Right cardiac atrium (tissue), 5 donors: ENCODE data around the gene KIF21B. TPM values are rescaled to one million over a fixed set of nuclear protein-coding genes. Genes with fewer than 3 reads are reported as not detected.

Source experiments
- ATAC-seq, 2 donors: fragments of 200-7000 bp; cut with Tn5 transposase; one replicate each; pipeline versions ENCODE4 v1.8.0 to v1.9.1; 2020; ENCODE audit warnings: moderate library complexity in 2 of 2, mild to moderate bottlenecking in 1 of 2
- DNase-seq, 3 donors: peaks; one replicate each; pipeline ENCODE4 v3.0.0-alpha.2; 2020
- H3K27ac ChIP-seq: one replicate; pipeline ENCODE4 v1.5.1; 2013; ENCODE audit warnings: mild to moderate bottlenecking, low read length, control low read depth, moderate library complexity
- H3K27me3 ChIP-seq: one replicate; pipeline ENCODE4 v1.6.1; 2013; ENCODE audit not compliant: control insufficient read depth, insufficient read depth
- H3K4me1 ChIP-seq: one replicate; pipeline ENCODE4 v1.6.1; 2013; ENCODE audit warnings: low read length; ENCODE audit not compliant: control insufficient read depth, insufficient read depth
- H3K4me3 ChIP-seq: one replicate; pipeline ENCODE4 v1.5.1; 2013; ENCODE audit warnings: low read length, control low read depth
- H3K9me3 ChIP-seq: one replicate; pipeline ENCODE4 v1.6.1; 2013; ENCODE audit warnings: low read length; ENCODE audit not compliant: control insufficient read depth
- WGBS: extraction: QIAGEN DNeasy Blood & Tissue Kit; methylation state at CpG from one replicate; pipeline ENCODE4 v1.1.7; 2013; 5-methylcytosine and 5-hydroxymethylcytosine counted together
- intact Hi-C, 4 donors: fragments of 100-400 bp; cut with DNase I; formaldehyde crosslinking; loops; one replicate each; pipeline versions ENCODE4 v1.11.0 to v1.14.0; 2022 to 2023
- polyA plus RNA-seq: library from polyadenylated mRNA; stranded (reverse); fragments of 200-250 nt; gene quantifications from one replicate; pipeline ENCODE4 v1.2.3, GENCODE V29; 2013
- total RNA-seq, 4 donors: library from RNA; stranded (reverse); fragmentation: NEBNext Ultra II Directional; extraction: Animal tissue kit (Norgen Biotek cat#: 25700); gene quantifications; one replicate each; pipeline ENCODE4 v1.2.1, GENCODE V29; 2021
- donor health status: healthy with polysubstance abuse.
- donor health status: DM: no; HTN: yes; CAD: no.
- donor health status: DM: no; HTN: no; CAD: no.
- donor health status: DM: no; HTN: yes; CAD: no; lungs with severe emphysema.
- donor health status: DM: yes; HTN: yes; CAD: no.

The KIF21B gene
- total and polyA plus RNA-seq, 5 donors, result 0.36 to 0.83 (median 0.57) TPM

DNA sequence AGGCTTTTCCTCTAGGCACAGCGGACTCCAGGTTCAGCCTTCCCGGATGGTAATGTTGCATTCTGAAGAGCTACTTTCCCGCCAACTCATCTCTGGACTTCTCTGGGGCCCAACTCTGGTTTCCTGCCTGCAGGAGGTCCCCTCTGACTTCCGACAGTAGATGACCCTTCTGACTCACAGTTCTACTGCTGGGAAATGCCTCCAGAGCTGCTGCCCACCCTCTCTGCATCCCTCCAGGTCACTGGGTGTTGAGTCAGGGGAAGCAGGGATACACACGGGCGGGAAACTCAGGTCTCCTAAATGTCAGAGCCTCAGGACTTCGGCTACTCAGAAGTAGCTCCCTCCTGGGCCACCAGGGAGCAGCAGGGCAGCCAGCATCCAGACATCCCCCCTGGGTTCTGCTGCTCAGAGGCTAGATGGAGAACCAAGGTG, 2.1 kb upstream of the KIF21B start:
- Histone ChIP-seq H3K4me1 (peaks cover 2% of the 10 kb centered on the region), H3K27ac (no peak overlapping the region), H3K9me3 (no peaks in the 10 kb centered on the region), H3K4me3 (no peak overlapping the region), H3K27me3 (no peaks in the 10 kb centered on the region)
- 75% methylated on average over 7 of the region's 7 CpGs for WGBS
- no peak for ATAC-seq
- intact Hi-C loops, result no loop called here
- DNase-seq, result peak in 1 of 3 donors; percentile 46

GRCh38 chr1:201024625-201024998, 1.1 kb upstream of the KIF21B start:
- intact Hi-C loops, result no loop called here
- Histone ChIP-seq H3K27ac (no peak overlapping the region), H3K4me3 (no peak overlapping the region), H3K9me3 (no peaks in the 10 kb centered on the region), H3K4me1 (peaks cover 2% of the 10 kb centered on the region), H3K27me3 (no peaks in the 10 kb centered on the region)
- ATAC-seq (no peak), DNase-seq (no peak)
- WGBS, result 82% methylated on average over 2 of the region's 2 CpGs

DNA sequence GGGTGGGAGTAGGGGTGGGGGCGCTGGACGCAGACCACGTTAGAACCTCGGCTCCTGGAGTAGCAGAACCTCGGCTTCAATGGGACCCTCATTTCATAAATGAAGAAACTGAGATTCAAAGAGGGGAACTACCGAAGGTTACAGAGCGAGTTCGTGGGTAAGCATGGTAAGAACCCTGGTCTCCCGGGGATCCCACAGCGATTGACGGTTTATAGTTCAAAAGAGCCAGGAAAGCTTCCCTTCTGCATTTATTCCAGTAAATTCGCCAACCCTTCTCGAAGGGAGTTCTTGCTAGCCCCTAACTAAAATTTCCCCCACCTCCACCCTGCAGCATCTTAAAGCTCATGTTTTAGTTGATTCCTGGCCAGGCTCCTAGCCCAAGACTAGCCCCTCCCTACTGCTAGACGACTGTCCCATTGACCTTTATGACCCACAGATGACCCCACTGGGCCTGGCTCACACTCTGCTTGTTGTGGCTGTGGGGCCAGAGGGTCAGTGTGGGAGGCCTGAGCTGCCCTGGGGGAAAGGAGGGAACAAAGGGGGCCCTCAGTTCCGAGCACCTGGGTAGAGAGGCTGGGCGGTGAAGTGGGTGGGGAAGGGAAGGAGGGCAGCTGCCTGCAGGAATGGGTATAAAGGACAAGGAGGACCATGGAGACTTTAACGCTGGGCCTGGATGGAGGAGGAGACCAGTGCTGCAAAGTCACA, 558 bp upstream of the KIF21B start:
- ATAC-seq, result no peak
- Histone ChIP-seq H3K4me1 (peaks cover 2% of the 10 kb centered on the region), H3K27ac (no peak overlapping the region)

GRCh38 chr1:201022820-201023516, 546 bp downstream of the KIF21B start:
- no peaks in the 10 kb centered on the region for H3K27me3 ChIP-seq
- peak in 2 of 3 donors; percentile 66 to 68 for DNase-seq
- H3K4me3 ChIP-seq, result peak overlapping the region; percentile 90
- intact Hi-C loops, result no loop called here
- H3K9me3 ChIP-seq, result no peaks in the 10 kb centered on the region
- peak in 1 of 2 donors; percentile 10 for ATAC-seq
- no peak overlapping the region for H3K27ac ChIP-seq
- no peaks in the 10 kb centered on the region for H3K4me1 ChIP-seq
- 6% methylated on average over 56 of the region's 56 CpGs for WGBS

More for the DNA sequence above, 558 bp upstream of the KIF21B start:
- no peaks in the 10 kb centered on the region for H3K27me3 ChIP-seq
- H3K9me3 ChIP-seq, result no peaks in the 10 kb centered on the region
- 48% methylated on average over 17 of the region's 17 CpGs for WGBS
- intact Hi-C loops, result no loop called here
- H3K4me3 ChIP-seq, result peak overlapping the region; percentile 90
- DNase-seq, result peak in 1 of 3 donors; percentile 40

GRCh38 chr1:201022493-201022819, 1.1 kb downstream of the KIF21B start:
- ATAC-seq (no peak), DNase-seq (no peak)
- intact Hi-C loops, result no loop called here
- no peak overlapping the region for H3K27ac ChIP-seq
- 81% methylated on average over 2 of the region's 2 CpGs for WGBS
- H3K4me3 ChIP-seq, result peak overlapping the region; percentile 90
- no peaks in the 10 kb centered on the region for H3K9me3 ChIP-seq
- no peaks in the 10 kb centered on the region for H3K27me3 ChIP-seq
- no peaks in the 10 kb centered on the region for H3K4me1 ChIP-seq

DNA sequence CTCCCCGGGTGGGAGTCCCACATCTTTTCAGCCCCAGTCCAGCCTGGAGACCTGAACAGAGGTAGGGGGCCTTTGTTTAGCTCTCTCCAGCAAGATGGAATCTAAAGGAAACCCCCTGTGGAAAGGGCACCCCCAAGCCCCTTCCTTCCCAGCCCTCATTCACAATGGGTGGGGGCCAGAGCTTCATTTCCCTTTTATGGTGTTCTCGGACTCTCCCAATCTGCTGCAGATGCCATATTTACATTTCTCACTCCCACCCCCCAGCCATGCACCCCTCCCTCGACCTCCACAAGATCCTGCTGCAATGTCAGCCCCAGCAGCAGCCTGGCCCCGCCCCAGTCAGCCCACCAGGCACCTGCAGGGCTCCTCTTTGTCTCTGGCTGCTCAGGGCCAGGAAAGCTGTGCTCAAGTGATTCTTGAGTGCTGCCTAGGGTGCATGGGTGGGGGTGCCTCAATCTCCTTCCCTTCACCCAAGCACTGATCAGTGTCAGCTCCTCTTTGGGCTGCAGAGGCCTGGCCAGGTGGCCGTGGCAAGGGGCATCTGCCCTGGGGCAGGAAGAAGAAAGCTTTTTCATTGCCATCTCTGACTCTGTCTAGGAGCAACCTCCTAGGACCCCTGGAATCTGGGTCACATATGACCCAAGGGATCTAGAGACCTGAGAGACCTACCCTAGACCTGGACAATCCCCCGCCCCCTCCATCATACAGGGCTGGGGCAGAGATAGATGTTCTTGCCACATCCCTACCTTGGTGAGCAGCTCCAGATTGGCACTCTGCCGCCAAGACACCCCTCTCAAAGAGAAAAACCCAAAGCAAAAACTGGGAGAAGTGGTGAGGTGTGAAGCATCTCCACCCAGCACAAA, 1.7 kb downstream of the KIF21B start:
- DNase-seq, result peak in 1 of 3 donors; percentile 57
- 84% methylated on average over 7 of the region's 7 CpGs for WGBS
- Histone ChIP-seq H3K27ac (no peak overlapping the region), H3K4me1 (no peaks in the 10 kb centered on the region), H3K4me3 (no peak overlapping the region), H3K9me3 (no peaks in the 10 kb centered on the region), H3K27me3 (no peaks in the 10 kb centered on the region)
- intact Hi-C loops, result no loop called here
- no peak for ATAC-seq

- peak; percentile 30 to 59 for ATAC-seq
- WGBS, result 60% methylated on average over 11 of the region's 11 CpGs
- Histone ChIP-seq H3K4me3 (no peak overlapping the region), H3K27ac (no peak overlapping the region), H3K27me3 (no peaks in the 10 kb centered on the region), H3K9me3 (no peaks in the 10 kb centered on the region), H3K4me1 (no peaks in the 10 kb centered on the region)
- intact Hi-C loops, result no loop called here
- peak in 1 of 3 donors; percentile 69 for DNase-seq
These were observed 2.5 kb downstream of the KIF21B start for GRCh38 chr1:201020721-201021629.

DNA sequence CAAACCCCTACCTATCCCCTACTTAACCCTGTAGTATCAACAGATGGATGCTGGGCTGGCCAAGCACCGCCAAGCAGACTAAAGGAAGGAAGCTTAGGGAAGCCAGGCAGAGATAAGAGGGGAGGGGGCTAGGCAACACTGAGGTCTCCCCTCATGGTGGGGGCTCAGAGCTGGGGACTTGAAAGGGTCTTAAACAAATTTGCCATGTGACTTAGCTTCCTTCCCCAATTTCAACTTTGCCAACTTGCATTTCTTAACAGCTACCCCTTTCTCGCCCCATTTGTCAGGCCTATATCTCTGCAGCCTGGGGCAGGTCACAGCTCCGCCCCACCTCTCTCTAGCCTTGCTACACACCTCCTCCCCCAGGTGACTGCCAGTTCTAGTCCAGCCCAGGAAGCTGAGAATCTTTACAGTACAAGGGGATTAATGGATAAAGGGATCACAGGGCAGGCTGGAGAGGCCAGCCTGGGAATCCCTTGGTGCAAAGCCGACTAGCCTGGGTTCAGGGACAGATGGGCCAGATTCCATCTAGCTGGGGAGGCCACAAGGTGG, 3.4 kb downstream of the KIF21B start:
- Histone ChIP-seq H3K27me3 (no peaks in the 10 kb centered on the region), H3K4me3 (no peak overlapping the region), H3K4me1 (no peaks in the 10 kb centered on the region), H3K27ac (no peak overlapping the region), H3K9me3 (no peaks in the 10 kb centered on the region)
- DNase-seq (peak in 1 of 3 donors; percentile 16), ATAC-seq (no peak)
- WGBS, result 63% methylated on average over 4 of the region's 4 CpGs
- intact Hi-C loops, result no loop called here

- intact Hi-C loops, result no loop called here
- Histone ChIP-seq H3K9me3 (no peaks in the 10 kb centered on the region), H3K27me3 (no peaks in the 10 kb centered on the region), H3K4me1 (no peaks in the 10 kb centered on the region), H3K4me3 (no peak overlapping the region), H3K27ac (no peak overlapping the region)
- ATAC-seq (no peak), DNase-seq (peak; percentile 42 to 76 (median 75))
- whole genome bisulfite sequencing, result 80% methylated on average over 5 of the region's 5 CpGs
These were observed 4.1 kb downstream of the KIF21B start for GRCh38 chr1:201019321-201019977.

DNA sequence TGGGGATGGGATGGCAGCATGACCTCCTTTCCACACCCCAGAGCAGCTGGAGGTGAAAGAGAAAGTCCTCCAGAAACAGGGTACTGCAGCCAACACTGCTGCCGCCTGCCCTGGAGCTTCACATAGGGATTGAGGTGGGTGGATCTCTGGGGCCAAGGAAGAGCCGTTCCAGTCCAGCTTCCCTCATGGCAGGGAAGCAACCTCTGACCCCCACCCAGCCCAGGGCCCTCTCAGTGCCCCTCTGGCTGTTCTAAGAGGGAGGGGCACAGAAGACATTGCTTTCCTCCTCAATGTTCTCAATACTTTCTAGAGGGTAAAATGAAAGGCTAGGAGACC, 5.7 kb downstream of the KIF21B start:
- Histone ChIP-seq H3K4me3 (no peak overlapping the region), H3K4me1 (no peaks in the 10 kb centered on the region), H3K27ac (no peak overlapping the region), H3K27me3 (no peaks in the 10 kb centered on the region), H3K9me3 (no peaks in the 10 kb centered on the region)
- ATAC-seq (no peak), DNase-seq (peak in 1 of 3 donors; percentile 13)
- intact Hi-C loops, result no loop called here
- 83% methylated on average over 2 of the region's 2 CpGs for WGBS
